ENCODE results near the gene XPO4. TPM values are rescaled to one million over a fixed set of nuclear protein-coding genes. Genes with fewer than 3 reads are reported as not detected.
A peak's percentile ranks its signal among the peaks of the same experiment; 100 is the strongest.

Gene XPO4
- total RNA-seq, 1 donor from 2014 or later, result 19.9 TPM

GRCh38 chr13:20848944-20849343, 53.6 kb downstream of the XPO4 start:
- no peak overlapping the region for H3K4me2 ChIP-seq (ENCODE audit: low read length)
- Mint-ChIP-seq H3K27ac (ENCODE audit: unreplicated experiment) (no peak overlapping the region), H3K27me3 (ENCODE audit: low read depth, unreplicated experiment) (no peaks in the 10 kb centered on the region), H3K9me3 (ENCODE audit: unreplicated experiment) (no peaks in the 10 kb centered on the region), H3K4me3 (ENCODE audit: unreplicated experiment) (no peak overlapping the region), H3K4me1 (ENCODE audit: low read depth, unreplicated experiment) (peaks cover 8% of the 10 kb centered on the region), H3K36me3 (ENCODE audit: low read depth, unreplicated experiment) (no peaks in the 10 kb centered on the region)
- no peaks in the 10 kb centered on the region for H3K27me3 ChIP-seq (ENCODE audit: insufficient read depth, low read length)
- peaks cover 4% of the 10 kb centered on the region for H3K79me2 ChIP-seq (ENCODE audit: insufficient read depth, low read length)
- DNase-seq (ENCODE audit: low read depth) (peak; percentile 54), FAIRE-seq (no peak)
- H2AFZ ChIP-seq (ENCODE audit: low read depth, low read length), result no peak overlapping the region
- H3K9me3 ChIP-seq (ENCODE audit: insufficient read depth, low read depth, low read length), result no peaks in the 10 kb centered on the region
- TF ChIP-seq EZH2 (IDR thresholded peaks at IDR 0.05; ENCODE audit: insufficient read depth, low read length) (no peak), CTCF (IDR thresholded peaks at IDR 0.05; ENCODE audit: insufficient read depth, low read depth, low read length) (no peak)
- H3K4me1 ChIP-seq (ENCODE audit: insufficient read depth, low read length), result no peaks in the 10 kb centered on the region
- peaks cover 1% of the 10 kb centered on the region for H3K36me3 ChIP-seq (ENCODE audit: insufficient read depth, low read length)
- H3K9ac ChIP-seq (ENCODE audit: low read length), result no peak overlapping the region
- H4K20me1 ChIP-seq (ENCODE audit: insufficient read depth, low read length), result peaks cover 8% of the 10 kb centered on the region
- no peak overlapping the region for H3K4me3 ChIP-seq (ENCODE audit: insufficient read depth, low read depth, low read length)
- H3K27ac ChIP-seq (ENCODE audit: low read depth, low read length), result no peak overlapping the region

GRCh38 chr13:20848203-20848602, 54.3 kb downstream of the XPO4 start:
- H3K27ac ChIP-seq (ENCODE audit: low read depth, low read length), result no peak overlapping the region

More at GRCh38 chr13:20848203-20848602, 54.3 kb downstream of the XPO4 start:
- Histone ChIP-seq H3K36me3 (ENCODE audit: insufficient read depth, low read length) (no peaks in the 10 kb centered on the region), H3K4me2 (ENCODE audit: low read length) (no peak overlapping the region), H3K4me1 (ENCODE audit: insufficient read depth, low read length) (no peaks in the 10 kb centered on the region), H2AFZ (ENCODE audit: low read depth, low read length) (no peak overlapping the region), H3K4me3 (ENCODE audit: insufficient read depth, low read depth, low read length) (no peak overlapping the region), H3K9ac (ENCODE audit: low read length) (no peak overlapping the region), H3K79me2 (ENCODE audit: insufficient read depth, low read length) (peaks cover 4% of the 10 kb centered on the region), H4K20me1 (ENCODE audit: insufficient read depth, low read length) (peaks cover 8% of the 10 kb centered on the region), H3K27me3 (ENCODE audit: insufficient read depth, low read length) (no peaks in the 10 kb centered on the region), H3K9me3 (ENCODE audit: insufficient read depth, low read depth, low read length) (no peaks in the 10 kb centered on the region)
- no peaks in the 10 kb centered on the region for H3K36me3 Mint-ChIP-seq (ENCODE audit: low read depth, unreplicated experiment)
- no peak for TF ChIP-seq CTCF (IDR thresholded peaks at IDR 0.05; ENCODE audit: insufficient read depth, low read depth, low read length)
- no peaks in the 10 kb centered on the region for H3K27me3 Mint-ChIP-seq (ENCODE audit: low read depth, unreplicated experiment)
- peaks cover 8% of the 10 kb centered on the region for H3K4me1 Mint-ChIP-seq (ENCODE audit: low read depth, unreplicated experiment)
- H3K9me3 Mint-ChIP-seq (ENCODE audit: unreplicated experiment), result no peaks in the 10 kb centered on the region
- no peak for DNase-seq (ENCODE audit: low read depth)
- H3K27ac Mint-ChIP-seq (ENCODE audit: unreplicated experiment), result no peak overlapping the region
- no peak for FAIRE-seq
- H3K4me3 Mint-ChIP-seq (ENCODE audit: unreplicated experiment), result no peak overlapping the region
